ENCODE results near the gene TACR2.

TACR2 gene

GRCh38 chr10:69400936-69401335, 15.8 kb downstream of the TACR2 start:
- DNase-seq, result no peak

GRCh38 chr10:69398466-69398865, 18.3 kb downstream of the TACR2 start:
- DNase-seq, result no peak

- DNase-seq, result no peak
Observed at GRCh38 chr10:69397972-69398371, 18.7 kb downstream of the TACR2 start.

GRCh38 chr10:69394020-69394419, 22.7 kb downstream of the TACR2 start:
- DNase-seq, result no peak

GRCh38 chr10:69392481-69393000, 24.2 kb downstream of the TACR2 start:
- peak; percentile 78 for DNase-seq

- no peak for DNase-seq
Observed at GRCh38 chr10:69391158-69391557, 25.6 kb downstream of the TACR2 start.

- no peak for DNase-seq
Observed at GRCh38 chr10:69389827-69390490, 26.8 kb downstream of the TACR2 start.

- no peak for DNase-seq
Observed at GRCh38 chr10:69388488-69388887, 28.2 kb downstream of the TACR2 start.

- no peak for DNase-seq
Observed at GRCh38 chr10:69387500-69387899, 29.2 kb downstream of the TACR2 start.

GRCh38 chr10:69385454-69386350, 31.0 kb downstream of the TACR2 start:
- DNase-seq, result no peak

GRCh38 chr10:69384320-69384719, 32.4 kb downstream of the TACR2 start:
- no peak for DNase-seq

- DNase-seq, result no peak
Observed at GRCh38 chr10:69383558-69383957, 33.2 kb downstream of the TACR2 start.

- no peak for DNase-seq
Observed at GRCh38 chr10:69382382-69383117, 34.2 kb downstream of the TACR2 start.

- no peak for DNase-seq
Observed at GRCh38 chr10:69379800-69380199, 36.9 kb downstream of the TACR2 start.

- DNase-seq, result no peak
Observed at GRCh38 chr10:69377933-69378332, 38.8 kb downstream of the TACR2 start.

- no peak for DNase-seq
Observed at GRCh38 chr10:69377191-69377590, 39.5 kb downstream of the TACR2 start.

GRCh38 chr10:69376662-69377061, 40.1 kb downstream of the TACR2 start:
- no peak for DNase-seq

- no peak for DNase-seq
Observed at GRCh38 chr10:69375307-69376151, 41.2 kb downstream of the TACR2 start.

GRCh38 chr10:69374931-69375306, 41.8 kb downstream of the TACR2 start:
- no peak for DNase-seq

- DNase-seq, result no peak
Observed at GRCh38 chr10:69374242-69374641, 42.5 kb downstream of the TACR2 start.

GRCh38 chr10:69372126-69372980, 44.4 kb downstream of the TACR2 start:
- no peak for DNase-seq

All from CD4-positive, alpha-beta T cell treated with Interferon gamma for 1 hour (primary cell).